Panc1 (cell line): ENCODE data around the gene TLCD3A. TPM values are rescaled to one million over a fixed set of nuclear protein-coding genes. Genes with fewer than 3 reads are reported as not detected.
"Not testable (repeated sequence)": the region's sequence is repeated elsewhere in the genome, so short reads cannot be mapped to it uniquely, and the experiment has no call there.

Source experiments
- ATAC-seq: fragments of 200-7000 bp; cut with Tn5 transposase; 2 replicates; pipeline ENCODE4 v1.9.1; 2020; ENCODE audit warnings: mild to moderate bottlenecking, moderate library complexity
- BruUV-seq: library from RNA; stranded (reverse); fragments of 400-500 nt; replicated peaks from 2 replicates; lab custom pipeline; 2021; lab: Mats Ljungman, UMichigan
- CTCF ChIA-PET: fragments of 300-600 bp; sonication (Branson Sonifier 250); formaldehyde crosslinking; loops from one replicate; lab custom pipeline; 2022; ENCODE audit warnings: antibody characterized with exemption; lab: Charles Lee
- POLR2A ChIA-PET: fragments of 300-600 bp; sonication (Branson Sonifier 250); formaldehyde crosslinking; loops from one replicate; lab custom pipeline; 2022; ENCODE audit warnings: antibody characterized with exemption; lab: Charles Lee
- DNase-seq: peaks from one replicate; pipeline ENCODE4 v3.0.0-alpha.2; 2010; ENCODE audit warnings: low read depth, low spot score
- H3K27ac ChIP-seq: 2 replicates; pipeline ENCODE4 v1.5.1; 2011; ENCODE audit warnings: mild to moderate bottlenecking, low read length, inconsistent platforms
- H3K27me3 ChIP-seq: fragments of 200-500 bp; sonication (Bioruptor generic); 2 replicates; pipeline ENCODE4 v1.6.0; 2014; ENCODE audit warnings: low read length, inconsistent platforms; ENCODE audit not compliant: control insufficient read depth, insufficient read depth
- H3K36me3 ChIP-seq: fragments of 200-500 bp; sonication (Bioruptor generic); 2 replicates; pipeline ENCODE4 v1.5.1; 2014; ENCODE audit warnings: inconsistent platforms, mild to moderate bottlenecking, low read length, moderate library complexity; ENCODE audit not compliant: control insufficient read depth, insufficient read depth
- H3K4me1 ChIP-seq: 2 replicates; pipeline ENCODE4 v1.5.1; 2011; ENCODE audit warnings: inconsistent platforms, mild to moderate bottlenecking, low read length, moderate library complexity; ENCODE audit not compliant: control insufficient read depth, insufficient read depth
- H3K4me3 ChIP-seq, 2 experiments: 2 replicates each; pipeline ENCODE4 v1.5.1; 2011 to 2012; ENCODE audit warnings: low read depth in 2 of 2, low read length in 2 of 2, mild to moderate bottlenecking in 2 of 2, inconsistent platforms in 1 of 2, moderate library complexity in 1 of 2
- H3K9me3 ChIP-seq: fragments of 200-500 bp; sonication (Bioruptor generic); 2 replicates; pipeline ENCODE4 v1.5.1; 2014; ENCODE audit warnings: low read depth, mild to moderate bottlenecking, inconsistent platforms, low read length, moderate library complexity; ENCODE audit not compliant: control insufficient read depth, insufficient read depth
- CTCF ChIP-seq: fragments of 450-650 bp; IDR thresholded peaks from 2 replicates; pipeline ENCODE4 v1.5.1; 2017; ENCODE audit warnings: mild to moderate bottlenecking
- POLR2AphosphoS5 ChIP-seq: IDR thresholded peaks from 2 replicates; pipeline ENCODE4 v1.6.1; 2012; ENCODE audit warnings: mild to moderate bottlenecking, low read depth, low read length, moderate library complexity
- REST ChIP-seq, 2 experiments: IDR thresholded peaks; 2 replicates each; pipeline ENCODE4 v1.6.1; 2011 to 2012; ENCODE audit warnings: low read depth in 2 of 2, control low read depth in 1 of 2, low read length in 1 of 2, mild to moderate bottlenecking in 1 of 2, moderate library complexity in 1 of 2; ENCODE audit not compliant: insufficient read depth in 1 of 2
- SIN3A ChIP-seq: IDR thresholded peaks from 2 replicates; pipeline ENCODE4 v1.6.1; 2012; ENCODE audit warnings: low read depth, mild to moderate bottlenecking, low read length, moderate library complexity, borderline replicate concordance; ENCODE audit not compliant: insufficient read depth
- TCF7L2 ChIP-seq: IDR thresholded peaks from 2 replicates; pipeline ENCODE4 v1.6.1; 2011; ENCODE audit warnings: mild to moderate bottlenecking, low read depth, low read length, inconsistent platforms
- in situ Hi-C: cut with HindIII; loops from 2 replicates; pipeline ENCODE4 v1.10.0; 2016; ENCODE audit warnings: low sequenced_read_pairs, low pct_unique_long_range_greater_than_20kb
- intact Hi-C: fragments of 100-400 bp; cut with micrococcal nuclease; formaldehyde crosslinking; loops from one replicate; pipeline ENCODE4 v1.10.0; 2022; ENCODE audit not compliant: unreplicated experiment
- total RNA-seq: library from RNA; stranded (reverse); gene quantifications from one replicate; pipeline ENCODE4 v1.2.1, GENCODE V29; 2021; ENCODE audit not compliant: unreplicated experiment

The TLCD3A gene
- total RNA-seq, 1 experiment from 2014 or later: 30.4 TPM

GRCh38 chr17:753418-753817 lies 21.0 kb downstream of the TLCD3A start:
- no peak overlapping the region for H3K4me3 ChIP-seq
- TF ChIP-seq POLR2AphosphoS5 (no peak), REST (IDR thresholded peaks at IDR 0.05; ENCODE audit: insufficient read depth in 1 of 2, low read depth in 2 of 2, low read length in 1 of 2) (no peak), SIN3A (no peak), CTCF (no peak), TCF7L2 (no peak)
- intact Hi-C loops: no loop called here
- no peaks in the 10 kb centered on the region for H3K9me3 ChIP-seq
- in situ Hi-C loops: no loop called here
- no peak overlapping the region for H3K27ac ChIP-seq
- CTCF ChIA-PET: interaction anchor here (0.5 kb wide), 1 partner anchor 188 kb away, joined by 3 read pairs; no protein-coding TSS in a partner anchor
- peaks cover 6% of the 10 kb centered on the region; the same call in 1 of the 2 replicates for H3K36me3 ChIP-seq
- DNase-seq: no peak
- H3K27me3 ChIP-seq: no peaks in the 10 kb centered on the region
- no TSS peak for BruUV-seq
- POLR2A ChIA-PET: interaction anchor here (0.7 kb wide), 1 partner anchor 350 kb away, joined by 3 read pairs; no protein-coding TSS in a partner anchor
- no peak for ATAC-seq
- H3K4me1 ChIP-seq: peaks cover 4% of the 10 kb centered on the region

GRCh38 chr17:755319-755961 lies 23.0 kb downstream of the TLCD3A start:
- DNase-seq, intact Hi-C loops, BruUV-seq, H3K9me3 ChIP-seq, H3K27me3 ChIP-seq, in situ Hi-C loops, ATAC-seq, H3K27ac ChIP-seq, H3K4me1 ChIP-seq, H3K4me3 ChIP-seq, POLR2A ChIA-PET: not testable (repeated sequence)
- peaks cover 15% of the 10 kb centered on the region for H3K36me3 ChIP-seq
- CTCF ChIA-PET: interaction anchor here (0.6 kb wide), 1 partner anchor 224 kb away, joined by 3 read pairs; the partner anchor contains the start of gene NXN

DNA sequence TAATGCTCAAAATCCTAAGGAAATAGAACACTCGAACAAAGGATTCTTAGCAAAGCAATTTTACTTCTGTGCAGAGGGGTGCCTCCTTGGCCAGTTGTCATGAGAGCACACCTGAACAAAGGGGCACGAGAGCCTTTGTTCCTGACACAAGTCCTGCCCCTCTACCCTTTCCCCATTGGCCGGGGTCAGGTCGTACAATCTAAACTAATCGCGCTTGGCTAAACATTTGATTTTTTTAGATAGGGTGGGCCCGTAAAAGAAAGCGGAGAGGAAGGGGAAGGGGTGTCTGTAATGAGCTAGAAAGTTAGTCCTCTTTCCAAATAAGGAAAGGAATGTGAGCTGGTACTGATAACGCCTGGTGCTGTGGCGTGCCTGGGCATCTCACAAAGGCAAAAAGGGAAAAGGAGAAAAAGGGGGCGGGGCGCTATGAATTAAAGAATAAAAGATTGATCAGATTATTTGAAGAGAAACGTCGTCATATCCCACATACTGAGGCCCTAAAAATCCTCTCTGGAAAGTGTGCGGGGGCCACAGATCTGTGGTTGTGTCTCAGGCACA lies 23.7 kb downstream of the TLCD3A start:
- intact Hi-C loops, H3K9me3 ChIP-seq, BruUV-seq, in situ Hi-C loops, DNase-seq, H3K27me3 ChIP-seq, ATAC-seq, H3K27ac ChIP-seq, H3K4me3 ChIP-seq, CTCF ChIA-PET, H3K4me1 ChIP-seq, POLR2A ChIA-PET: not testable (repeated sequence)
- H3K36me3 ChIP-seq: peaks cover 17% of the 10 kb centered on the region
